Liver (tissue), 3 donors: ENCODE measurements around the gene FAM163A.

ENCODE experiments used
- ATF3 ChIP-seq: IDR thresholded peaks from 2 replicates; pipeline ENCODE4 v1.6.1; 2016; ENCODE audit warnings: antibody characterized with exemption
- FOXA1 ChIP-seq: IDR thresholded peaks from 2 replicates; pipeline ENCODE4 v1.6.1; 2016; ENCODE audit warnings: antibody characterized with exemption
- GABPA ChIP-seq, 2 donors: IDR thresholded peaks in 1 of 2; conservative IDR thresholded peaks in 1 of 2; 2 replicates each; pipeline ENCODE4 v1.6.1; 2016; ENCODE audit warnings: antibody characterized with exemption in 2 of 2, mild to moderate bottlenecking in 1 of 2, moderate library complexity in 1 of 2
- RAD21 ChIP-seq, 2 donors: IDR thresholded peaks; 2 replicates each; pipeline ENCODE4 v1.6.1; 2016; ENCODE audit warnings: antibody characterized with exemption in 2 of 2, mild to moderate bottlenecking in 2 of 2
- REST ChIP-seq: IDR thresholded peaks from 2 replicates; pipeline ENCODE4 v1.6.1; 2016; ENCODE audit warnings: antibody characterized with exemption, mild to moderate bottlenecking
- TAF1 ChIP-seq: conservative IDR thresholded peaks from 2 replicates; pipeline ENCODE4 v1.6.1; 2016; ENCODE audit warnings: antibody characterized with exemption, mild to moderate bottlenecking
- TF ChIP-seq, protein P1 (sequence below): fragments of 150-350 bp; IDR thresholded peaks from 2 replicates; pipeline ENCODE4 v1.5.1; 2017; ENCODE audit warnings: improper control_type of control experiment, low read depth, low read length; ENCODE audit not compliant: missing input control
- TF ChIP-seq, protein P2 (sequence below): IDR thresholded peaks from 2 replicates; pipeline ENCODE4 v1.6.1; 2016; ENCODE audit warnings: antibody characterized with exemption
- donor health status: healthy.
- donor health status: healthy.

GRCh38 chr1:179798213-179798863 lies 55.2 kb downstream of the FAM163A start:
- TF ChIP-seq, protein P1, sequence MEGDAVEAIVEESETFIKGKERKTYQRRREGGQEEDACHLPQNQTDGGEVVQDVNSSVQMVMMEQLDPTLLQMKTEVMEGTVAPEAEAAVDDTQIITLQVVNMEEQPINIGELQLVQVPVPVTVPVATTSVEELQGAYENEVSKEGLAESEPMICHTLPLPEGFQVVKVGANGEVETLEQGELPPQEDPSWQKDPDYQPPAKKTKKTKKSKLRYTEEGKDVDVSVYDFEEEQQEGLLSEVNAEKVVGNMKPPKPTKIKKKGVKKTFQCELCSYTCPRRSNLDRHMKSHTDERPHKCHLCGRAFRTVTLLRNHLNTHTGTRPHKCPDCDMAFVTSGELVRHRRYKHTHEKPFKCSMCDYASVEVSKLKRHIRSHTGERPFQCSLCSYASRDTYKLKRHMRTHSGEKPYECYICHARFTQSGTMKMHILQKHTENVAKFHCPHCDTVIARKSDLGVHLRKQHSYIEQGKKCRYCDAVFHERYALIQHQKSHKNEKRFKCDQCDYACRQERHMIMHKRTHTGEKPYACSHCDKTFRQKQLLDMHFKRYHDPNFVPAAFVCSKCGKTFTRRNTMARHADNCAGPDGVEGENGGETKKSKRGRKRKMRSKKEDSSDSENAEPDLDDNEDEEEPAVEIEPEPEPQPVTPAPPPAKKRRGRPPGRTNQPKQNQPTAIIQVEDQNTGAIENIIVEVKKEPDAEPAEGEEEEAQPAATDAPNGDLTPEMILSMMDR, result no peak
- TF ChIP-seq ATF3 (no peak), REST (no peak), GABPA (IDR thresholded peaks at IDR 0.05 in 1 of 2, conservative IDR thresholded peaks at IDR 0.05 in 1 of 2) (no peak), FOXA1 (no peak), RAD21 (IDR thresholded peaks at IDR 0.05) (no peak), TAF1 (no peak)
- TF ChIP-seq, protein P2, sequence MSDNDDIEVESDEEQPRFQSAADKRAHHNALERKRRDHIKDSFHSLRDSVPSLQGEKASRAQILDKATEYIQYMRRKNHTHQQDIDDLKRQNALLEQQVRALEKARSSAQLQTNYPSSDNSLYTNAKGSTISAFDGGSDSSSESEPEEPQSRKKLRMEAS, result no peak
